ENCODE data around the gene INO80C. TPM values are rescaled to one million over a fixed set of nuclear protein-coding genes. Genes with fewer than 3 reads are reported as not detected.

INO80C gene
- total RNA-seq, 1 donor from 2014 or later = 11.3 TPM

DNA sequence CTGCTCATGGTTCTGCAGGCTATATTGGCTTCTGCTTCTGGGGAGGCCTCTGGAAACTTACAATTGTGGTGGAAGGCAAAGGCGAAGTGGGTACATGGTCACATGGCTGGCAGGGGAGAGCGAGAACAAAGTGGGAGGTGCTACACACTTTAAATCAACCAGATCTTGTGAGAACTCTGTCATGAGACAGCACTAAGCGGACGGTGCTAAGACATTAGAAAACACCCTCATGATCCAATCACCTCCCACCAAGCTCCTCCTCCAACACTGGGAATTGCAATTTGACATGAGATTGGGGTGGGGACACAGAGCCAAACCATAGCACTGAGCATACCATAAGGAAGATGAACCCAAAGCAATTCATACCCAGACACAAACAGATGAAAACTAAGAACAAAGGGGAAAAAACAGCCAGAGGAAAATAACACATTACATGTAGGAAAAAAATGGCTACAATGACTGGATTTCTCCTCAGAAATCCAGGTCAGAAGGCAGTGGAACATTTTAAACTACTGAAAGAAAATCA is 31.1 kb upstream of the INO80C start:
- no peaks in the 10 kb centered on the region for H3K36me3 ChIP-seq (ENCODE audit: control insufficient read depth, insufficient read depth, low read length)
- TF ChIP-seq, protein P1, sequence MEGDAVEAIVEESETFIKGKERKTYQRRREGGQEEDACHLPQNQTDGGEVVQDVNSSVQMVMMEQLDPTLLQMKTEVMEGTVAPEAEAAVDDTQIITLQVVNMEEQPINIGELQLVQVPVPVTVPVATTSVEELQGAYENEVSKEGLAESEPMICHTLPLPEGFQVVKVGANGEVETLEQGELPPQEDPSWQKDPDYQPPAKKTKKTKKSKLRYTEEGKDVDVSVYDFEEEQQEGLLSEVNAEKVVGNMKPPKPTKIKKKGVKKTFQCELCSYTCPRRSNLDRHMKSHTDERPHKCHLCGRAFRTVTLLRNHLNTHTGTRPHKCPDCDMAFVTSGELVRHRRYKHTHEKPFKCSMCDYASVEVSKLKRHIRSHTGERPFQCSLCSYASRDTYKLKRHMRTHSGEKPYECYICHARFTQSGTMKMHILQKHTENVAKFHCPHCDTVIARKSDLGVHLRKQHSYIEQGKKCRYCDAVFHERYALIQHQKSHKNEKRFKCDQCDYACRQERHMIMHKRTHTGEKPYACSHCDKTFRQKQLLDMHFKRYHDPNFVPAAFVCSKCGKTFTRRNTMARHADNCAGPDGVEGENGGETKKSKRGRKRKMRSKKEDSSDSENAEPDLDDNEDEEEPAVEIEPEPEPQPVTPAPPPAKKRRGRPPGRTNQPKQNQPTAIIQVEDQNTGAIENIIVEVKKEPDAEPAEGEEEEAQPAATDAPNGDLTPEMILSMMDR (IDR thresholded peaks at IDR 0.05; ENCODE audit: insufficient read depth, low read length, poor library complexity, severe bottlenecking) = no peak
- no peaks in the 10 kb centered on the region for H3K27me3 ChIP-seq (ENCODE audit: control insufficient read depth, insufficient read depth, low read length)
- no peak overlapping the region for H3K4me3 ChIP-seq (ENCODE audit: low read depth, low read length)
- no peak for DNase-seq (ENCODE audit: low read depth)

DNA sequence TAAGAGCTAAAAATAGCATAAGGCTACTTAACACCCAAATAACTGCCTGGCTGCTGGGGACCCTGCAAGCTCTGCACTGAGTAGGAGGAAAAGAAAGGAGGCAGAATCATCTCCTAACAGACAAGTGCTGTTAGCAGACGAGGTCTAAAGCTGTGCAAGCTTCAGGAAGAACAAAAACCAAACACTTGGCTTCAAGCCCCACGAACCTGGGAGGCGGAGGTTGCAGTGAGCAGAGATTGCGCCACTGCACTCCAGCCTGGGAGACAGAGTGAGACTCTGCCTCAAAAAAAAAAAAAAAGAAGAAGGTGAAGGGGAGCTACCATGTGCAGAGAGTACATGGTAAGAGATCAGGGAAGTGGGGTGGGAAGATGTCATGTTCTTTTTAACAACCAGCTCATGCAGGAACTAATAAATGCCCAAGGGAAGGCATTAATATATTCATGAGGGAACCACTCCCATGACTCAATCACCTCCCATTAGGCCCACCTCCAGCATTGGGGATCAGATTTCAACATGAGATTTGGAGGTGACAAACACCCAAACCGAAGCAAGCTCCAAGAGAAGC is 28.8 kb upstream of the INO80C start:
- Histone ChIP-seq H3K4me3 (ENCODE audit: low read depth, low read length) (no peak overlapping the region), H3K27me3 (ENCODE audit: control insufficient read depth, insufficient read depth, low read length) (no peaks in the 10 kb centered on the region), H3K36me3 (ENCODE audit: control insufficient read depth, insufficient read depth, low read length) (no peaks in the 10 kb centered on the region)
- no peak for DNase-seq (ENCODE audit: low read depth)
- TF ChIP-seq, protein P1 (IDR thresholded peaks at IDR 0.05; ENCODE audit: insufficient read depth, low read length, poor library complexity, severe bottlenecking) = no peak

DNA sequence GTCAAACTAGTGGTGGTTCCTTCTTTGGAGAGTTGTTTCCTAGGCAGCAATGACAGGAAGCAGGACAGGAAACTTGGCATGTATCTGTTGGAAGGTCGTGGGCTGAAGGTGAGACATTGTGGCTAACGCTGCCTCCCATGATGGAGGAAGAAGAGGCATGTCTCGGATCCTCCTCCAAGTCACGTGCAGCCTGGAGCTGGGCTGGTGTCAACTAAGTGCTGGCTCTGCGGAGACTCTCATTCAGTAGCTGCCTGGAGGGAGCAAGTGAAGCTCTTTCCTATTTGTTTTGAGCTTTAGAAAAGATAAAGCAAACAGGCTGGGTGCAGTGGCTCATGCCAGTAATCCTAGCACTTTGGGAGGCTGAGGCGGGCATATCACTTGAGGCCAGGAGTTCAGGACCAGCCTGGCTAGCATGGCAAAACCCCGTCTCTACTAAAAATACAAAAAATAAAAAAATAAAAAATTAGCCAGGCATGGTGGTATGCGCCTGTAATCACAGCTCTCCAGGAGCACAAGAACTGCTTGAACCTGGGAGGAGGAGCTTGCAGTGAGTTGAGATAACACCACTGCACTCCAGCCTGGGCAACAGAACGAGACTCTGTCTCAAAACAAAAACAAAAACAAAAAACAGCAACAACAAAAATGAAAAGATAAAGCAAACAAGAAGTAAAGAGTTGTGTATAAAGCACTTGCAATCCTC is 28.2 kb upstream of the INO80C start:
- Histone ChIP-seq H3K36me3 (ENCODE audit: control insufficient read depth, insufficient read depth, low read length) (no peaks in the 10 kb centered on the region), H3K27me3 (ENCODE audit: control insufficient read depth, insufficient read depth, low read length) (no peaks in the 10 kb centered on the region), H3K4me3 (ENCODE audit: low read depth, low read length) (no peak overlapping the region)
- TF ChIP-seq, protein P1 (IDR thresholded peaks at IDR 0.05; ENCODE audit: insufficient read depth, low read length, poor library complexity, severe bottlenecking) = no peak
- no peak for DNase-seq (ENCODE audit: low read depth)

DNA sequence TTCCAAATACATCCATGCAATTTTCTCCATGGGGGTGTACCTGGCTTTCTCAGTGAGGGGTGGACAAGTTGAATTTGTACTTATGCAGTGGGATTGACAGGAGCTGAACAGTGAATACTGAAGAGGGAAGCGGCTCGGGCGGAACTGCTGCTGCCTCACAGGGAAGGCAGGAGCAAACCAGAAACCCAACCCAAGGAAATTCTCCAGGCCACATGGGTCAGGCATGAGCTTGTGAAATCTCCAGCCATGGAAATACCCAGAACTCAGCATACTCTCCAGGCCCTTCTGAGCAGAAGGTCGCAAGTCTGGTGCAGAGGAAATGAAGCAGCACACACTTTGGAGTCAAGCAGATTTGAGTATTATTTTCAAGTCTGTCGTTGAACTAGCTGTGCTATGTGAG is 26.5 kb upstream of the INO80C start:
- DNase-seq (ENCODE audit: low read depth) = no peak
- Histone ChIP-seq H3K36me3 (ENCODE audit: control insufficient read depth, insufficient read depth, low read length) (no peaks in the 10 kb centered on the region), H3K4me3 (ENCODE audit: low read depth, low read length) (no peak overlapping the region), H3K27me3 (ENCODE audit: control insufficient read depth, insufficient read depth, low read length) (no peaks in the 10 kb centered on the region)
- TF ChIP-seq, protein P1 (IDR thresholded peaks at IDR 0.05; ENCODE audit: insufficient read depth, low read length, poor library complexity, severe bottlenecking) = no peak

DNA sequence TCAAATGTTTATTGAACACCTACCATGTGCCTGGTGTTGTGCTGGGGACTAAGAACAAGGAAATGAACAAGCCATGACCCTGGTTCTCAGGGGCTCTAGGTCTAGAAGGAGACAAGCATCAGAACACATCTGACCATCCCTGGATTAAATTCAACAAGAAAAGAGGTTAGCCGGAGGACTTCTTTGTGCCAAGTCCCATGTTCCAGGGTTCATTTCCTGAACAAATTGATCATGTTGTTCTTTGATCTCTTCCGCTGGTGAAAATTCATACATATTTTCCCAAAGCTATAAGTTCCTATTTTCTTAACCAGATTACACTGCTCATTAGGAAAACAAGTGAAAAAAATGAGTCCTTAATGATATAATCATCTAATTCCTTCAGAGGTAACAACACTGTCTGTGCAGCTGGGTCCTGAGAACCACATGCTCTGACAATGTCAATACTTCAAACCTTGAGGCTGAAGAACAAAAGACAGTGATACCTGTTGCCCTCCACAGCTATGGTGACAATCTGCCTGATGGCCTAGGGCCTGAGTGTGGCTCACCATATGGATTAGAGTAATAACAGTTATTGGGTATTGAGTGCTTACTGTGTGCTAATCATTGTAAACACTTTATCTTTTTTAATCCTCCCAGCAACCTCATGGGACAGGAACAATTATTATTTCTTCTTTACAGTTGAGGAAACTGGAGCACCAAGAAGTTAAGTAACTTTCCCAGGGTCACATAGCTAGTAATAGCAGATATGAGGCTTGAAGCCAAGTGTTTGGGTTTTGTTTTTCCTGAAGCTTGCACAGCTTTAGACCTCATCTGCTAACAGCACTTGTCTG is 24.6 kb upstream of the INO80C start:
- TF ChIP-seq, protein P1 (IDR thresholded peaks at IDR 0.05; ENCODE audit: insufficient read depth, low read length, poor library complexity, severe bottlenecking) = no peak
- Histone ChIP-seq H3K36me3 (ENCODE audit: control insufficient read depth, insufficient read depth, low read length) (no peaks in the 10 kb centered on the region), H3K27me3 (ENCODE audit: control insufficient read depth, insufficient read depth, low read length) (no peaks in the 10 kb centered on the region), H3K4me3 (ENCODE audit: low read depth, low read length) (no peak overlapping the region)
- no peak for DNase-seq (ENCODE audit: low read depth)
